Stimulated activated CD8-positive, alpha-beta memory T cell treated with anti-CD3 and anti-CD28 coated beads, Interleukin-4, amount 100 ng/mL, for 1 hour (primary cell): ENCODE data around the gene BTBD9.
"Not testable (repeated sequence)": the region's sequence is repeated elsewhere in the genome, so short reads cannot be mapped to it uniquely, and the experiment has no call there.

Source experiments
- DNase-seq, 2 donors: peaks; one replicate each; pipeline ENCODE4 v3.0.0-alpha.2; 2020; ENCODE audit warnings: low read depth in 2 of 2, low spot score in 1 of 2

Gene BTBD9

DNA sequence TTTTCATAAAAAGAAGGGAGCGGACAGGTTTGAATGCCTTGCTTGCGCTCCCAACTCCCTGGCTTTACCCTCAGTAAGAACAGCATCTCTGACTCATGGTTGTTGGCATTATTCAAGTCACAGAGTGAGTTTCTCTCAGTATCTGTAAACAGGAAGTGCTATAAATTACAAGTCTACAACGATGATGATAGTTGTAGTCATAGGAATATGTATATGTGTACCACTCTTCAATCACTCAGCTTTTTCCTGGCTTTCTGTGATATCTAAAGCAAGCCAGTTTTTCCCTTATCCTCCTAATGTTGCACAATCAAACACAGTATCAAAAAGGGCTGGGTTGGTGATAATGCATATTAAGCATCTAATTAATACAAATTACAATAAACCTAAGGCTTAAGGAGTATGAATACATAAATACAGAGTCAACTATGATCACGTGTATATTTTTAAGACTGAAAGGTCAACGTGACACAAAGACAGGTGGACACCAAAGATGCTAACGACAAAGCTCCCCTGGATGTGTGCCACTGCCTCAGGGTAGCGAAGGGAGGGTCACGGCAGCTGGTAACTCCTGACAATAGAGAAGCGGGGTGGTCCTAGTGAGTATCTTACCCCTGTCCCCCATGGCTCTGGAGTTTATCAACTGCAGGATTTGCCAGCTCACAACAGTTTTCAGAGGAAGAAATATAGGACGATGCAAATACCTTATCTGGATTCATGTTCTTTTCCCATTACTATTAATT lies 202.8 kb downstream of the BTBD9 start:
- no peak for DNase-seq

DNA sequence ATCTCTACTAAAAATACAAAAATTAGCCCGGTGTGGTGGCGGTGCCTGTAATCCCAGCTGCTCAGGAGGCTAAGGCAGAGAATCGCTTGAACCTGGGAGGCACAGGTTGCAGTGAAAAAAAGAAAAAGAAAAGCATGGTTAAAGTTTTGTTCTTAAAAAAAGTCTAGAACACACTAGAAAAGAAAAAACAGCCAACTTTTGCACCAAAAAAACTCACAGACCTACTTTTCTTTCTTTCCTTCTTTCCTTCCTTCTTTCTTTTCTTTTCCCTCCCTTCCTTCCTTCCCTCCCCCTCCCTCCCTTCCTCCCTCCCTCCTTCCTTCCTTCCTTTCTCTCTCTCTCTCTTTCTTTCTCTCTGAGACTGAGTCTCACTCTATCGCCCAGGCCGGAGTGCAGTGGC lies 204.4 kb downstream of the BTBD9 start:
- no peak for DNase-seq

DNA sequence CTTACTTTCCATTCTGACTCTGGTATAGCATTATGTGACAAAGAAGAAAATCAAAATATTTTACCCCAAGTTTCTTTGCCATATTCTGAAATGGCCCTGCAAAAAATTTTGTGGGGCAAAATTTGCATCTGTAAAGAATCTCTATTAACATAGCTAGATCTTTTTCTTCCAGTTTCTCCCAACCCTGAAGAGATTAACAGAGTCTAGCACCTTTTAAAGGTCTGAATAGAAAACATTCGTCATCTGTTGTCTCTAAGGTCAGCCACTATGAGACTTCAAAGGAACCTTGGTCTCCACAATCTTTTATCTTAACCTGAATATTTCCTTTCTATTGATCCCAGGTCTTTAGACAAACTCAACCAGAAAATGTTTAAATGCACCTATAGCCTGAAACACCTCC lies 205.7 kb downstream of the BTBD9 start:
- DNase-seq, result no peak

DNA sequence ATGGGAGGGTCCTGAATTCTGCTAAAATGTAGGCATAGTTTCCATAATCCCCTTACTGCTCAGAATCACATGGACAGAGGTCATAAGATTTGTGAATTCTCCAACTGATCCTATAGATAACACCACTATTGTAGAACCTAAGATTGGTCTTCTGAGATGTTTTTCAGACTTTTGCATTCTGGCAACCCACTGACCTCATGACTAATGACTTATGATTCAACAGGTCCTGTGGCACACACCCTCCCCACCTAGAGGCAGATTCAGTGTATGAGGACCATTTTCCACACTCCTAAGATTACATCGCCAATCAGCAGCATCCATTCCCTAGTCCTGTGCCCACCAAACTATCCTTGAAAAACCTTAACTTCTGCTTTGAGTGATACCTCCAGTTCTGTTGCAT lies 207.2 kb downstream of the BTBD9 start:
- DNase-seq, result no peak

DNA sequence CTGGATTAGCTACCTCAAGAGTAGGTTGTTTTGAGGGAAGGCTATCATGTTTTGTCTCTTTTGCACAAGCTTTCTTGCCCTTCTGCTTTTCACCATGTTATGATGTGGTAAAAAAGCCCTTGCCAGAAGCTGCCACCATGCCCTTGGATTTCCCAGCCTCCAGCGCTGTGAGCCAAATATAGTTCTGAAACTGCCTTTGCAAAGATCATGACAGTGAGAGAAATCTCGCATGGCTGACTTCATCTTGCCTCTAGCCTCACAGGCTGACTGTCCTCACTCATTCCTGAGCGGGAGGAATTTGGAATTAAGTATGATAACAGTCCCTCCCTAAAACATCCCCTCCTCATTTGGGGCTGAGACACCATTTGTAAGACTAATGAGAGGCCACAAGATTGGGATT lies 207.7 kb downstream of the BTBD9 start:
- no peak for DNase-seq

DNA sequence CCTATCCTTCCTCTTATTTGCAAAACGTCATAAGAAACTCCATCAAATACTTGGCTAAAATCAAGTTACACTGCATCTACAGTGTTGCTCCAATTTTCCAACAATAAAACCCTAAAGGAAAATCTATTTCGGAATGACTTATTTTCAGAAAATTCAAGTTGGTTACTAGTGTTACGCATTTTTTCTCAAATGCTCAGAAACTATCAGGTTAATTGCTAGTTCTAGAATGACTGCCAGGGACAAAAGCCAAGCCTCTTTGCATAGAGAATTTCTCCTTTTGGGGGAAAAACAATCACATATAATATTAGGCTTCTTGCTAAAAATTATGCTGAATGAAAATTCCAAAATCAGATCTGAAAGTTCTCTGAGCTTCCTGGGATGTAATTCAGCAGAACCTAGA lies 210.2 kb downstream of the BTBD9 start:
- no peak for DNase-seq

DNA sequence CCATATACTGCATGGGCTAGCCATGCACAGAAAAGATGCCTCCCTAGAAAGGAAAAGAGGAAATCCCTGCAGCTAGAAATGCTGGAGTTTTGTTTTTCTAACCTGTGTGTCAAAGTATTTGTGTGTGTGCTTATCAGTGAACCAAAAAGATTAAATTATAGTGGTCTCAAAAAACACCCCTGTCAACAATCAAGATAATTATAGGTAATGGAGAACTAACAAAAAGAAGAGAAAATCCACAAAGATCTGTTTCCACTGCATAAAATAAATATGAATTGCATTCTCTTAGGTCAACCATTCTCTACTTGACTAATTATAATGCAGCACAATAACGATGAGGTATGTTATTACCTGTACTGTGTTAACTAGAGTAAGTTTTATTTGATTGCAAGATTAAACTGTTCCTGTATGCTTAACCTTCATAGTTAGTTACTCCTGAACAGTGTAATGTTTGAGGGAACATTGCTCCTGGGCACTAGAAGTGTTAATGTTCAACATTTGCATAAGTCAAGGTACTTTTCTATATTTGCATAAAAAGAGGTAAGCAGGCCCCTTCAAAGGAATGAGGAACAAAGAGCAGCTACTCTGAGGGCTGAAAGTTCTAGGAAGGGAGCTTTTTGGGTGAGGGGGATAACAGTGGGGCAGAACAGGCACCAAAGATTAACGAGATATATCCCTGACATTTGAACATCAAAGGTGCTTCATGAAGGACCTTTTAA lies 212.1 kb downstream of the BTBD9 start:
- no peak for DNase-seq

DNA sequence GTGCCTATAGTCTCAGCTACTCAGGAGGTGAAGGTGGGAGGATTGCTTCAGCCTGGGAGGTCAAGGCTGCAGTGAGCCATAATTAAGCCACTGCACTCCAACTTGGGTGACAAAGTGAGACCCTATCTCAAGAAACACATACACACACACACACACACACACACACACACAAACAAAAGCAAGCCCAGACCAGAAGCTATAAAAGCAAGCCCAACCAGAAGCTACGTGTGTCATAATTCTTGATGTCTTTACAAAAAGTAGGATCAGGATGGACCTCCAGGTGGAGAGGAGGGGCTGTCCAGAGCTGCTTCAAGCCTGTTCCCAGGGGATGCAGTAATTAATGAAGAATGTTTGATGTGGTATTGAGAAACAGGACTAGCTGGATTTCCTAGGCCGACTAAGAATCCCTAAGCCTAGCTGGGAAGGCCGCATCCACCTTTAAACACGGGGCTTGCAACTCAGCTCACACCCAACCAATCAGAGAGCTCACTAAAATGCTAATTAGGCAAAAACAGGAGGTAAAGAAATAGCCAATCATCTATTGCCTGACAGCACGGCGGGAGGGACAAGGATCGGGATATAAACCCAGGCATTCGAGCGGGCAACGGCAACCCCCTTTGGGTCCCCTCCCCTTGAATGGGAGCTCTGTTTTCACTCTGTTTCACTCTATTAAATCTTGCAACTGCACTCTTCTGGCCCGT lies 213.8 kb downstream of the BTBD9 start:
- DNase-seq, result not testable (repeated sequence)

DNA sequence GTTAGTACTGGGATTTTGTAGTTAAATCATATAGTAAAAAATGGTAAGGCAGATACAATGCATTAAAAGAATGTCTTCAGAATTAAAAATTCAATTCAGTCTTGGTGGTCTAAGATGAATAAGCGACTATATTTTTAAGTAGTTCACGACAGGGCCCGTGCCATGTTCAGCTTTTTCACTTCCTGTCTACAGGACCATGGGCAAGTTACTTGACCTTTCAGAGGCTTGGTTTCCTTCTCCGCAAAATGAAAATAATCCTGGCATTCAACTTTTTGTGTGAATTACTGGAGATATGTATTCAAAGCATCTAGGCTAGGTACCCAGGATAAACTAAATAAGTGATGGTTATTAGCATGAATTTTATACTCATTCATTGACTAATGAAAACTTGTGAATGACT lies 216.0 kb downstream of the BTBD9 start:
- no peak for DNase-seq

DNA sequence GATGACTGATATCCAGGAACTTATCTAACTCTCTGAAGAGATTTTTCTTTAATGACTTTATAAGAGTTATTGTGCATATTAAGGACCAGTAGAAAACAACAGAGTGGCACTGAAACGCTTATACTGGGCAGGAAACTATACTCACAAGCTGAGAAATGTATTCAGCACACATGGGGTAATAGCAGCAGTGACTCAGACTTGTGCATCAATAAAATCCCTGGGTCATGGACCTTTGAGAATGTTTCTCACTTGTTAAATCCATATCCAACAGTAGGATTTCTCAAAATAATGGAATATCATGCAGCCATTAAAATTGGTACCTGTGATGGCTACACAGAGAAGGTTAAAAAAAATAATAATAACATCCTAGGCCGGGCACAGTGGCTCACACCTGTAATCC lies 219.5 kb downstream of the BTBD9 start:
- no peak for DNase-seq

DNA sequence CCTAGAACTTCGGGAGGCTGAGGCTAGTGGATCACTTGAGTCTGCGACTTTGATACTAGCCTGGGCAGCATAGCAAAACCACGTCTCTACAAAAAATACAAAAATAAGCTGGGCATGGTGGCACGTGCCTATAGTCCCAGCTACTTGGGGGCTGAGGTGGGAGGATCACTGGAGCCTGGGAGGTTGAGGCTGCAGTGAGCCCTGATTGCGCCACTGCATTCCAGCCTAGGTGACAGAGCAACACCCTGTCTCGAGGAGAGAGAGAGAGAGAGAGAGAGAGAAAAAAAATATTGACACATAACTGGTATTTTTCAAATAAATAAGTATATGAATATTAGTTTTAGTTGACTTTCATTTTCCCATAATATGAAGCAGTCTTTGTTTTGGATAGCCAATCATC lies 222.2 kb downstream of the BTBD9 start:
- DNase-seq, result no peak

DNA sequence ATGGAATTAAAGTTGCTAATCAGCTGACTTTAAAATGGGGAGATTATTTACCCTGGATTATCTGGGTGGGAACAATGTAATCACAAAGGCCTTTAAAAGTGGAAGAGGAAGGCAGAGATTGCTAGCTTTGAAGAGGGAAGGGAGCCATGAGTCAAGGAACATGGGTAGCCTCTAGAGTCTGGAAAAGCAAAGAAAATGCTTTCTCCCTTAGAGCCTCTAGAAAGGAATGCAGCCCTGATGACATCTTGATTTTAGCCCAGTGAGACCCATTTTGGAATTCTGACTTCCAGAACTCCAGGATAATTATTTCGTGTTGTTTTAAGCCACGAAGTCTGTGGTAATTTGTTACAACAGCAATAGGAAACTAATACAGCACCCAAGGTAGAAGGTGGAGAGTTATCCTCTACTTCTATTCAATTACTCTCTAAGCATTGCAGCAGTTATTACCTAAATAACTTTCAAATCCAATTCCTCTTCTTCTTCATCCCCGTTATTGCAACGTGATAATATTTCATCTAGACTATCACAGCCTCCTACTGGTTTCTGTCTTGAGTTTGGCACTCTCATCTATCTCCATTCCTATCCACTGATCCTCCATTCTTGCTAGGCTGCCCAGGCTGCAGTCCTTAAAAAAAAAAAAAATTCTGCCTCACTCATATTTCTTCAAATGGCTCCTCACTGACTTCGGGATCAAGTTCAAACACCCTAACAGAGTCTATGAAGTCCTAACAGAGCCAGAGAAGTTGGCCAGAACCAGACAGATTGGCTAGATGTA lies 224.3 kb downstream of the BTBD9 start:
- DNase-seq, result no peak

DNA sequence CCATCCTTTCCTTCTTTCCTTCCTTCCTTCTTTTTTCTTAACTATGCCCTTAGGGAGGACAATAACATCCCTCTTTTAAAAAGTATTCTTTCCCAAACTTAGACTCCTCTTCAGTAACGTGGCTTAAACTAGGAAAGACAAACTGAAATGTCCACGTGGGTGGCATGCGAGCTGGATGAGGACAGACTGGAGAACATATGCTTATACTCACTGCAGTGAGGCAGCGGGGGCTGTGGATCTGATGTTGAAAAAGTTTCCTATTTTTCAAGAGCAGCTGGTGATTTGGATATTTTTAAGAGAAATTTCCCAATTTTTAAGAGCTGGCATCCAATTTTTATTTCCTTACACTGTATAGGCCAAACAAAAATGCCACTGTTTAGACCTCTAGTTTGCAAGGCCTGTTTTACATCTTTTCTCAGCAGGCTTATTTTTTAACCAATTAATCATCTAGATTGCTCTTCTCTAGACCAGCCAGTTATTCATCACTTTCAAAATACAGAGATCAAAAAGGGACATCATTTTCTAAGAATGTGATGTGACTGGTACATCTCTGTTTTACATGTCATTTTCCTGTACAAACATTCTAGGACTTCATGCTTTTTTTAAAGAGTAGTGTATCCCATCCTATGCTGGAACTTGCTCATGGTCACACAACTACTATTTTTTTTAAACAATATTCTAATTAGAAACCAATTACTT lies 226.5 kb downstream of the BTBD9 start:
- DNase-seq, result no peak

DNA sequence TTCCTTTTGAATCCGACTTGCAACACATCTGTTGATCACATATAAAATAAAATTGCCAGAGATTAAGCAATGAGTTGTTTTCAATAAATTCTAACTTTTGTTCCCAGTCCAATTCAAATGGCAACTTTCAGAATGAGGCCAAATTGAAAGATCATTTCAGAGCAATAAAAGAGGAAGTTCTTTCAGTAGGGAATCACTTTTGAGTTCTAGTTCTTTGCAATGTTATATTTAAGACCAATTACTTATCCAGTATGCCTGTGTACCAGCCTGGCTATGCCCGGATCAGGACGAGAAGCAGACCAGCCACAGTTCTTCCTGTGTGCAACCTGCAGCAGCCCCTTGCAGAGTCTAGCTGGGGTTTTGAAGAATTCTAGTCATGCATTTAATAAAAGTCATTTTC lies 232.5 kb downstream of the BTBD9 start:
- DNase-seq, result no peak

DNA sequence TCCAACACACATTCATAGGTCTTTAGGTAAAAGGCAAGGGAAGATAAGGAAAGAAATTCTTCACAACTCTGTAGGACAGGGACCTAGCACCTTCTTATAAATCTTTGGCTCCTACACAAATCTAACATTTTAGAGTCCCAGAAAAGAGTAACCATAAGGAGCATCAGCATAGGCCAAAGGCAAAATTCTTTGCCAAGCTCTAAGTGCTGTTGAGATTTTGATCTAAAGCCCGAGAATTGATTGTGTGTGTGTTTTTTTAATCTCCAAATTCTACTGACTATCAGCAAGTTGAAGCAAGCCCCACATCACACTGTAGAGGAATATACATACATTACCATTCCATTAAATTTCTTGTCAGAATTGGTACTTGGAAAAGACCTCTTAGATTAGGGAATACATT lies 233.6 kb downstream of the BTBD9 start:
- DNase-seq, result no peak

DNA sequence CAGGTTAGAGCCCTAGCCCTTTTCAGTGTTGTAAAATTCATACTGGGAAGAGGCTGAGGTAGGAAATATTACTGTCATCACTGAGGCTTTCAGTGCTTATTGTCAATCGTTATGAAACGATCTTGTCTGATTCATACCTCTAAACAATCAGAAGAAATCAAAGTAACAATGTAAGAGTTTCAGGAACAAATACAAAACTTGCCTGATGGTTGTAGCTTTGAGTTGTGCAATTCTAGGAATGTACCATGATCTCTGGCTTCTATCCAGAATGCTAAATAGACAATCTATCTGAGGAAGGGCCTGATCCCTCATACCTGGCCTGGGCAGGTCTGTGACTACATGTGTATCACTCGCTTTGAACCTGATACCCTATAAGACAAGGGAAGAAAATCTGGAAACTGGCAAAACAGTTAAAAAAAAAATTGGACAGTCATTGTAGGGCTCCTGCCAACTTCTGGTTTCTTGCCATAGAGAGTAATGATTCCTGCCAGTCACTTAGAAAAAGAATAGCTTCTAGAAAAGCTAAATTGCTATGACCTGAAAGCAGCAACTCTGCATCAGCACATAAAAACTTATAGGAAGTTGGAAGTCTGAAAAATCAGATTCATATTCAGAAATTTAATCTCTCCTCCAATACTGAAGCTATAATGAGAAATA lies 234.7 kb downstream of the BTBD9 start:
- DNase-seq, result no peak

DNA sequence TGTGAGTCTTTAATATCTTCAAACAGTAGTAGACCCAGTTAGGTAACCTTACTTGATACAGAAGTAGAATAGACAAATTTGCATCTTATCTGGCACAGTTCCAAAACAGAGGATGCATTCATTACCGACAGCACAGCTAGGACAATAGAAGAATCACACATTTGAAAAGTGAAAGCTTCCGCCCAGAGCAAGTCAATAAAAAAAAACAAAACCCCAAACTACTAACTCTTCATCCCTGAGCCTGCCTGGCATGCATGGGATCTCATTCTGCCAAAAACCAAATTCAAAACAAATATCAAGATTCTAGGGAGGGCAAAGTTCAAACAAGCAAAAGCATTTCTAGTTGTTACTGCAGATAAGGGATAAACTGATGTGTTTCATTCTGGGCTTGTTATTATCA lies 235.4 kb downstream of the BTBD9 start:
- no peak for DNase-seq

DNA sequence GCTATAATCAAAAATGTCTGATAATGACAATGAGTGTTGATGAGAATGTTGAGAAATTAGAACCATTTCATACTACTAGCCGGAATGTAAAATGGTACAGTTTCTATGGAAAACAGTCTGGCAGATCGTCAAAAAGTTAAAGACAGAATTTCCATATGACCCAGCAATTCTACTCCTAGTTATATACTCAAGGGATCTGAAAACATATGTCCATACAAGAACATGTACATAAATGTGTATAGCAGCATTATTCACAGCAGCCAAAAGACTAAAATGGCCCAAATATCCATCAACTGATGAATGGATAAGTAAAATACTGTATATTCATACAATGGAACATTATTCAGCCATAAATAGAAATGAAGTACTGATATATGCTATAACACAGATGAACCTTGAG lies 236.2 kb downstream of the BTBD9 start:
- no peak for DNase-seq

DNA sequence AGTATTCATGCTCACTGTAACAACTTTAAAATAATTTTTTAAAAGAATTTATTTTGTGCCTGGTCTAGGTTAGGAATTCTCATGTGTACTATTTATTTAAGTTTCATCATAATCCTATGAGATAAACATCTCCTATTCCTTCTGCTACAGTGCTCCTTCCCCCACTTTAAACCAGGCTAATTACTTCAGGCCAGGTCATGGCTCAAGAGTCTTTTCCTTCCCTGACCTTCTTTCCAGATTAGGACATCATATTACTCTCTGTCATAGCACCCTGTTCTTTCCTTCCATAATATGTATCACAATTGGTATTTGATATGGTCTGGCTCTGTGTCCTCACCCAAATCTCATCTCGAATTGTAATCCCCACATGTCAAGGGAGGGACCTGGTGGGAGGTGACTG lies 239.0 kb downstream of the BTBD9 start:
- DNase-seq, result no peak

DNA sequence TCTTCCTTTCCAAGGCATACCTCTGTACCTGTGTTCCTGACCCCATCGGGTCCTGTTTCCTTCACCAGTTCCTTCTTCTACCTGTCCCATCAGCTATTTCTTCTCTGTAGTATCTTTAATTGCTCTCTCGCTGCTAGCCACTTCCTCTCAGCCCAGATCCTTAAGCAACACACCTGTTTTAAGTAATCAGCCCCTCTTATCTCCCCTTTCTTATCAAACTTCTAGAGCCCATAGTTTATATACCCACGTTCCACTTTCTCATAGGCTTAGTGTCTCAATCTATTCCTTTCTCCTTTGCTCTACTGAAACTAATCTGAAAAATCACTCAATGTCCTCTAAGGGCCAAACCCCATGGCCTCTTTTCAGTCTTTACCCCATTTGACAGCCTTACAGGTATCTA lies 239.6 kb downstream of the BTBD9 start:
- no peak for DNase-seq
